Stimulated activated CD8-positive, alpha-beta memory T cell treated with anti-CD3 and anti-CD28 coated beads, Interleukin-7, amount 100 ng/mL, for 1 hour (primary cell): Measurements from ENCODE around the gene RABEPK.
"Not testable (repeated sequence)": the region's sequence is repeated elsewhere in the genome, so short reads cannot be mapped to it uniquely, and the experiment has no call there.

Experiments
- DNase-seq, 2 donors: peaks; one replicate each; pipeline ENCODE4 v3.0.0-alpha.2; 2020; ENCODE audit warnings: low read depth in 2 of 2

The RABEPK gene

DNA sequence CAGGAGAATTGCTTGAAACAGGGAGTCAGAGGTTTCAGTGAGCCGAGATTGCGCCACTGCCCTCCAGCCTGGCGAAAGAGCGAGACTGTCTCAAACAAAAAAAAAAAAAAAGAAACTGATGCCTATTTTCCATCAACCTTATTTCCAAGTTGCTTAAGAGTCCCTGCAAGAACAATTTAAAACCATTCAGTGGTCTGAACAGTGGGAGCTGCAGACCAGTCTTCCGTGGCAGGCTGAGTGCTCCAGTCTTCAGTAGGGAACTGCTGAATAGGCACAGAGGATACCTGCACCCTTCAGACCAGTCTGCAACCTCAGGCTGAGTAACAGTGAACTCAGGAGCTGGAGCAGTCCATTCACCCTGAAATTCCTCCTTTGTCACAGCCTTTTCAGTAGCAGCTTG, 5.9 kb upstream of the RABEPK start:
- not testable (repeated sequence) for DNase-seq

- not testable (repeated sequence) for DNase-seq
These were observed 4.8 kb upstream of the RABEPK start for GRCh38 chr9:125195591-125195990.

DNA sequence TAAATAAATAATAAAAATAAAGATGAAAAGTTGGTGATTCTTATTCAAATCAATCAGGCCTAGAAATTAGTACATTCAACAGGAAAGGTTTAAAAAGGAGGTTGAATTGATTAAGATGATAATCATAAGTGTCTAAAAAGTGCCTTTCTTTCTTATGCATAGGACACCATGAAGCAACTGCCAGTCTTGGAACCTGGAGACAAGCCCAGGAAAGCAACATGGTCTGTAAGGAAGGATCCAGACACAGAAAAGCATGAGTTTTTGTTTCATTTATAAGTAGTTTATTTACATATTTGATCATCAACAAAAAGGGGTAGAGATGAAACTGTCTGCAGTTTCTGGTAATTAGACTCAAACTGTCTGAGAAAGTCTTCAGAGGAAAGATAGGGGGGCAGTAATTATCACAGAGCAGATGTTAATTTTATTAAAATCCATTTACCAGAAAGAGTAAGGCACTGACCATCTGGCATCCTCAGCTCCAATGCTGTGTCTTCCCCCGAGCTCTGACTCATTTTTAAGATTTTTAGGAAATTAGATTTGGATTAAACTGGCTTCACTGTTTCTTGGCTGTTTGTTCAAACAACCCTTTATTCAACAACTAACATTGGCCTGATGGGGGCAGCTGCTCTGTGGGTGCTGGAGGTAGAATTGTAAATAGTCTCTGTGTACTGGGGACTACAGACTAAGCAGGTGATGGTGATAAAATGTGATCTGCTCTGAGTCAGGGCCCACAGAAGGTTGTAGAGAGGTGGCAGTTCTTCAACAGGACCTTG, 2.7 kb downstream of the RABEPK start:
- DNase-seq, result no peak

- no peak for DNase-seq
These were observed 4.1 kb downstream of the RABEPK start for GRCh38 chr9:125204477-125204876.

- DNase-seq, result no peak
These were observed 13.8 kb downstream of the RABEPK start for GRCh38 chr9:125214186-125214585.

GRCh38 chr9:125218621-125219020, 18.3 kb downstream of the RABEPK start:
- DNase-seq, result no peak

- not testable (repeated sequence) for DNase-seq
These were observed 24.5 kb downstream of the RABEPK start for GRCh38 chr9:125224858-125225257.

DNA sequence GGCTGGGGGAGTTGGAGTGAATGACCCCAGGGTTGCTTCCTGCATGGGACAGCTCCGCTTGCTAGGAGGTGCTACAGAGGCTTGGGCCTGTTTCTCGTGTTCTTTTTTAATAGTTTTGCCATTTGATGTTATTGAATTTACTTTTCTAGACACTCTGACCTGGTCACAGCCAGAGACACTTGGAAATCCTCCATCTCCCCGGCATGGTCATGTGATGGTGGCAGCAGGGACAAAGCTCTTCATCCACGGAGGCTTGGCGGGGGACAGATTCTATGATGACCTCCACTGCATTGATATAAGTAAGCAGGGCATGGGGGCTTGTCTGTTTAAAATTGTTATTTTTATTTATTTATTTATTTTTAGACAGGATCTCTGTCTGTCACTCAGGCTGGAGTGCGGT, 27.4 kb downstream of the RABEPK start:
- no peak for DNase-seq

DNA sequence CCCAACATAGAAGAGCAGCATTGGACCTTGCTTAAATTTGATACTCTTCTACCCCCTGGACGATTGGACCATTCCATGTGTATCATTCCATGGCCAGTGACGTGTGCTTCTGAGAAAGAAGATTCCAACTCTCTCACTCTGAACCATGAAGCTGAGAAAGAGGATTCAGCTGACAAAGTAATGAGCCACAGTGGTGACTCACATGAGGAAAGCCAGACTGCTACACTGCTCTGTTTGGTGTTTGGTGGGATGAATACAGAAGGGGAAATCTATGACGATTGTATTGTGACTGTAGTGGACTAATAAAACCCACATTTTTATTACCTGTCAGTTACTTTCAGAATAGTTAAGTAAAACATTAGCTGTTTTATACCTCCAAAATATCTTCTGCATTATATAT, 33.3 kb downstream of the RABEPK start:
- no peak for DNase-seq

- DNase-seq, result not testable (repeated sequence)
These were observed 33.8 kb downstream of the RABEPK start for GRCh38 chr9:125234099-125234498.

DNA sequence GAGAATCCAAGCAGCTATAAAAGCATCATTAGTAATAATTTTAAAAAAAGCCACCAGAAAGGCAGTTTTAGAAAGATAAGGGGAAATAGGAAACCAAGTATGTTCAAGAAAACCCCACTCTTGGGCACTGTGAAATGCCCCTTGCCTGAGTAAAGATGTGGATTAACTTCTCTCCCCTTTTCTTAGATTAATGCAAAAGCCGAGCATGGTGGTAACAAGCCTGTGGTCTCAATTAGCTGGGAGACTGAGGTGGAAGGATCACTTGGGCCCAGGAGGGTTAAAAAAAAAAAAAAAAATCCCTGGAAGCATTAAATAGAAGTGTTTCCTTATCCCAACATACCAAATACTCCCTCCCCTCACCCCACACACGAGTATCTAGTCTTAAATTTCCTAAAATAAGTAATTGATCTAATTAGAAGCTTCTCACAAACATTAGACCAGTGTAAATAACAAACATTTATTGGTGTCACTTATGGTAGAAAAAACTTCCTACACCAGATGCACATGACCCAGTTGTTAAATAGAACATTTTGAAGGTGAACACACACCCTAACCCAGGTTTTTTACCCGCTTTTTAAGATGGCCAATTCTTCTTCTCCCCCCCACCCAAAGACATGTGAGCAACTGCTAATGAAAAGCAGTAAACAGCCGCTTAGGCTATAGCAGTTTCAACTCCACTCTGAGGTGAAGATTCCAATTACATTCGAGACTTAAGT, 35.6 kb downstream of the RABEPK start:
- no peak for DNase-seq

- not testable (repeated sequence) for DNase-seq
These were observed 36.3 kb downstream of the RABEPK start for GRCh38 chr9:125236520-125237159.

DNA sequence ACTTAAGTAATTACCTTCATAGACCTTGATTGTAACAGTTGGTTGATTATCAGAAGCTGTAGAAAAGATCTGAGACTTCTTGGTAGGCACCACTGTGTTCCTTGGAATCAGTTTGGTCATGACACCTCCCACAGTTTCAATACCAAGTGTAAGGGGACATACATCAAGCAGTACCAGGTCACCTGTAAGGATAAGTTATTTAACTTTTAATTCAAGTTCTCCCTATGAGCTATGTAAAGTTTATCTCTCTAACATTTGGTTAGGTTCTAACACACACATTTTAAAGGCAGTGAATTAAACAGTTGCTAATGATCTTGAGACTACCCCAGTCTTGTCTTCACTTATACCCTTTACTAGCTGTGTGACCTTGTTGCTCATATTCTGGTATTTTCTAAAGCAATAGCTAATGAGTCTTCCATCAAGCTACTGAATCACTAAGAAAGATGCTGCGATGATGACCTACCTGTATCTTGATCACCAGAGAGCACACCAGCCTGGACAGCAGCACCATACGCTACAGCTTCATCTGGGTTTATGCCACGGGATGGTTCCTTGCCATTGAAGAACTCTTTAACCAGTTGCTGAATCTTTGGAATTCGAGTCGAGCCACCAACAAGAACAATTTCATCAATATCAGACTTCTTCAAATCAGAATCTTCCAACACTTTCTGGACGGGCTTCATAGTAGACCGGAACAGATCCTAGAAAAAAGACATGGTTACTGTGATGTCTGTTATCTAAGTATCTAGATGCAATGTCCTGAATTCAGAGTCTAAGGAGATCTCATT, 38.0 kb downstream of the RABEPK start:
- no peak for DNase-seq

DNA sequence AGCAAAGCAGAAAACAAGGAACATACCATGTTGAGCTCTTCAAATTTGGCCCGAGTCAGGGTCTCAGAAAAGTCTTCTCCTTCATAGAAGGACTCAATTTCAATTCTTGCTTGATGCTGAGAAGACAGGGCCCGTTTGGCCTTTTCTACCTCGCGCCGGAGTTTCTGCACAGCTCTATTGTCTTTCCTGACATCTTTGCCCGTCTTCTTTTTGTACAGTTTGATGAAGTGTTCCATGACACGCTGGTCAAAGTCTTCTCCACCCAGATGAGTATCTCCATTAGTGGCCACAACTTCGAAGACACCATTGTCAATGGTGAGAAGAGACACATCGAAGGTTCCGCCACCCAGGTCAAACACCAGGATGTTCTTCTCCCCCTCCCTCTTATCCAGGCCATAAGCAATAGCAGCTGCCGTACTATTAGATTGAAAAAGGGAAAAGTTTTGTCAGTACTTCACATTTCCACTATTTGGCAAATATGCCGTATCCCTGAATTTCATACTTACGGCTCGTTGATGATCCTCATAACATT, 38.6 kb downstream of the RABEPK start:
- DNase-seq, result no peak

DNA sequence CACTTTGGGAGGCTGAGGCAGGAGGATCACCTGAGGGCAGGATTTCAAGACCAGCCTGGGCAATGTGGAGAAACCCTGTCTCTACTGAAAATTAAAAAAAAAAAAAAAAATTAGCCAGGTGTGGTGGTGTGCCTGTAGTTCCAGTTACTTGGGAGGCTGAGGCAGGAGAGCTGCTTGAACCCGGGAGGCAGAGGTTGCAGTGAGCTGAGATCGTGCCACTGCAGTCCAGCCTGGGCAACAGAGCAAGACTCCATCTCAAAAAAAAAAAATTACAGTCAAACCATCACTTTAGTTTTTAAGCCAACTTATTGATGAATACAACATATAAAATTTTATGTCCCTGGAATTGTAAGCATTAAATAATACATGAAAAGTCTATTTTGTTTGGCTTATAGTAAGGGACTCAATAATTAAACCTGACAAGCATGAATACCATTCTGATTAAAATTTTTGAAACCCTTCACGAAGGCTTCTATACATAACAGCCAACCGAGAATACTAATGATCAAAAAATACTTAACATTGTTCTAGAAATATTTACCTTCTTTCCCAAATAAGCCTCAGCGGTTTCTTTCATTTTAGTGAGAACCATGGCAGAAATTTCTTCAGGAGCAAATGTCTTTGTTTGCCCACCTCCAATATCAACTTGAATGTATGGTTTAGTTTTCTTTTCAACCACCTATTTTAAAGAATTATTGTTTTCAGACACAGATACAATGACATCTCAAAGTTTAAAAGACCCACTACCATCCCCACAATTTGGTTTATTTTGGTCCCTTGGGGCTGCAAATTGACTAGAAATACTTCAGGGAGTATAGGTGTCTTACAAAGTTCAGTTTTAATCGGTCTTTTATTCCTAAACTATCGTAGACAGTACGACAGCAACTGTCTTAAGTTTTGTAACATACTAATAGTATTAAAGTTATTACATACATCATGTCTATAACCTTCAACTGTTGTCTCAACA, 39.6 kb downstream of the RABEPK start:
- no peak for DNase-seq

DNA sequence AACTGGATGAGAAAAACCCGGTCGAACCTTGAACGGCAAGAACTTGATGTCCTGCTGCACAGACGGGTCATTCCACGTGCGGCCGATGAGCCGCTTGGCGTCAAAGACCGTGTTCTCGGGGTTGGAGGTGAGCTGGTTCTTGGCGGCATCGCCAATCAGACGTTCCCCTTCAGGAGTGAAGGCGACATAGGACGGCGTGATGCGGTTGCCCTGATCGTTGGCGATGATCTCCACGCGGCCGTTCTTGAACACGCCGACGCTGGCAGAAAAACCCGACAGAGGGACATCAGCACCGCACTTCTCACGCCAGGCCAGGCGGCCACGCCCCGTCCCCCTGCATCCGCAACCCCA, 40.3 kb downstream of the RABEPK start:
- peak in 1 of 2 donors; percentile 1 for DNase-seq

GRCh38 chr9:125241000-125241862, 40.9 kb downstream of the RABEPK start, which contains the start of gene HSPA5:
Gene HSPA5 (minus strand): TSS chr9:125241343. CDS start chr9:125241126, 217 bp downstream.
- DNase-seq, result peak; percentile 99

GRCh38 chr9:125241863-125242739, 41.8 kb downstream of the RABEPK start:
- DNase-seq, result no peak
